OCI-LY3 (cell line): ENCODE data around the gene IQGAP1.
A peak's percentile ranks its signal among the peaks of the same experiment; 100 is the strongest.

Source experiments
- H2AFZ ChIP-seq: fragments of 200-600, 300-600 bp; shearing (Covaris generic); 2 replicates; pipeline ENCODE4 v1.6.0; 2014; ENCODE audit warnings: antibody characterized with exemption, low read depth, low read length
- H3K27ac ChIP-seq: fragments of 200-600, 300-600 bp; sonication (generic); 2 replicates; pipeline ENCODE4 v1.5.1; 2014; ENCODE audit warnings: mild to moderate bottlenecking, low read length, moderate library complexity, mixed read lengths
- H3K27me3 ChIP-seq: fragments of 200-600, 300-600 bp; sonication (generic); 2 replicates; pipeline ENCODE4 v1.6.1; 2014; ENCODE audit warnings: low read depth, low read length, mixed read lengths
- H3K36me3 ChIP-seq: fragments of 200-600, 300-600 bp; sonication (generic); replicated peaks from 2 replicates; pipeline ENCODE3; 2014; ENCODE audit warnings: low read depth, low read length, mixed read lengths
- H3K4me1 ChIP-seq: fragments of 300-600, 200-600 bp; sonication (generic); 2 replicates; pipeline ENCODE4 v1.6.1; 2014; ENCODE audit warnings: low read length, mixed read lengths
- H3K4me2 ChIP-seq: fragments of 200-600, 300-600 bp; sonication (generic); 2 replicates; pipeline ENCODE4 v1.6.1; 2014; ENCODE audit warnings: low read length, mixed read lengths
- H3K4me3 ChIP-seq: fragments of 300-600, 200-600 bp; sonication (generic); 2 replicates; pipeline ENCODE4 v1.5.1; 2014; ENCODE audit warnings: antibody characterized with exemption, mild to moderate bottlenecking, low read length, moderate library complexity
- H3K79me2 ChIP-seq: fragments of 300-600, 200-600 bp; shearing (Covaris generic); 2 replicates; pipeline ENCODE4 v1.6.1; 2014; ENCODE audit warnings: mild to moderate bottlenecking, low read length, mixed read lengths
- H3K9ac ChIP-seq: fragments of 300-600, 200-600 bp; shearing (Covaris generic); 2 replicates; pipeline ENCODE4 v1.6.0; 2014; ENCODE audit warnings: mild to moderate bottlenecking, low read length, moderate library complexity
- H3K9me3 ChIP-seq: fragments of 200-600, 300-600 bp; shearing (Covaris generic); 2 replicates; pipeline ENCODE4 v1.6.1; 2014; ENCODE audit warnings: low read length, mixed read lengths; ENCODE audit not compliant: insufficient read depth
- H4K20me1 ChIP-seq: fragments of 200-600, 300-600 bp; sonication (generic); 2 replicates; pipeline ENCODE4 v1.6.1; 2016; ENCODE audit warnings: low read length, mixed read lengths; ENCODE audit not compliant: insufficient read depth
- EZH2phosphoT487 ChIP-seq: fragments of 200-600 bp; shearing (Covaris generic); IDR thresholded peaks from 2 replicates; pipeline ENCODE4 v1.6.1; 2018; ENCODE audit warnings: antibody characterized with exemption, mixed run types, low read depth
- TF ChIP-seq, protein P1 (sequence below): fragments of 200-600, 300-600 bp; sonication (generic); IDR thresholded peaks from 2 replicates; pipeline ENCODE4 v1.5.1; 2014; ENCODE audit warnings: antibody characterized with exemption, low read length, low read depth

Gene IQGAP1

DNA sequence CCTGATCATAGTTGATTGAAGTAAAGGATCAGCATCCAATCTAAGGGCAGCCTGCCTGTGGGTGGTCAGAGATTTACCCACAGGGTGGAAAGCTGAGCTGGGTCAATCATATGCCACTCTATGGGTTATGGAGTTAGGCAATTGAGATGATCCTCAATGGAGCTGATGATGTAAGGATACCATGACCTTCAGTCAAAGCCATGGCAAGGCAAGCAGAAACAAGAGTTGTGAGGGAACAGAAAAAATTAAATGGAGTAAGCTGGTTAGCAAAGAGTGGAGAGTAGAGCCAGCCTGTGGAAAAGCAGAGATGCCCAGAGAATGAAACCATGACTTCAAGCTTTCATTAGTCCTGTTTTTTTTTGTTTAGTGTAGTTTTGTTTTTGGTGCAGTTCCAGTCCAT is 5.7 kb upstream of the IQGAP1 start:
- Histone ChIP-seq H3K79me2 (no peaks in the 10 kb centered on the region), H3K4me3 (no peak overlapping the region), H3K9me3 (0 out of 2 replicates have a peak, but pooled peaks cover 4% of the 10 kb centered on the region), H3K4me1 (peaks cover 6% of the 10 kb centered on the region), H3K36me3 (no peaks in the 10 kb centered on the region), H4K20me1 (no peaks in the 10 kb centered on the region), H2AFZ (no peak overlapping the region), H3K4me2 (no peak overlapping the region), H3K9ac (no peak overlapping the region), H3K27me3 (no peaks in the 10 kb centered on the region), H3K27ac (no peak overlapping the region)
- TF ChIP-seq EZH2phosphoT487: no peak
- TF ChIP-seq, protein P1, sequence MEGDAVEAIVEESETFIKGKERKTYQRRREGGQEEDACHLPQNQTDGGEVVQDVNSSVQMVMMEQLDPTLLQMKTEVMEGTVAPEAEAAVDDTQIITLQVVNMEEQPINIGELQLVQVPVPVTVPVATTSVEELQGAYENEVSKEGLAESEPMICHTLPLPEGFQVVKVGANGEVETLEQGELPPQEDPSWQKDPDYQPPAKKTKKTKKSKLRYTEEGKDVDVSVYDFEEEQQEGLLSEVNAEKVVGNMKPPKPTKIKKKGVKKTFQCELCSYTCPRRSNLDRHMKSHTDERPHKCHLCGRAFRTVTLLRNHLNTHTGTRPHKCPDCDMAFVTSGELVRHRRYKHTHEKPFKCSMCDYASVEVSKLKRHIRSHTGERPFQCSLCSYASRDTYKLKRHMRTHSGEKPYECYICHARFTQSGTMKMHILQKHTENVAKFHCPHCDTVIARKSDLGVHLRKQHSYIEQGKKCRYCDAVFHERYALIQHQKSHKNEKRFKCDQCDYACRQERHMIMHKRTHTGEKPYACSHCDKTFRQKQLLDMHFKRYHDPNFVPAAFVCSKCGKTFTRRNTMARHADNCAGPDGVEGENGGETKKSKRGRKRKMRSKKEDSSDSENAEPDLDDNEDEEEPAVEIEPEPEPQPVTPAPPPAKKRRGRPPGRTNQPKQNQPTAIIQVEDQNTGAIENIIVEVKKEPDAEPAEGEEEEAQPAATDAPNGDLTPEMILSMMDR: no peak

DNA sequence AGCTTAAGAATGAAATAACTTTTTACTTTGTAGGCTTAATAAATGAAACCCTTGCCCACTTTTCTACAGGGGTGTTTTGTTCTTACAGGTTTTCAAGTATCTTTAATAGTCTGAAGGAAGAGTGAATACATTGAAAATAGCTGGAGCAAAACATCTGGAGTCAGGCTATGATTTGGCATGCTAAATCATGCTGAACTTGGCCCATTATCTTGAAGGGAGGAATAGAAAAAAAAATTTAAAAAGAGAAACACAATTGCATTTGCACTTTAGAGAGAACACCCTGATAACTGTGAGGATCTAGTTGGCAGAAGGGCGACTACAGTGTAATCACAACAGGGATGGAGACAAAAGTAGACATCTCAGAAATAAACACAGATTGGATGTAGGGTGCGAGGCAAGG is 1.8 kb upstream of the IQGAP1 start:
- H3K27ac ChIP-seq: no peak overlapping the region
- no peak overlapping the region for H3K4me2 ChIP-seq
- peaks cover 22% of the 10 kb centered on the region for H4K20me1 ChIP-seq
- H3K27me3 ChIP-seq: no peaks in the 10 kb centered on the region
- no peaks in the 10 kb centered on the region for H3K9me3 ChIP-seq
- no peak overlapping the region for H3K4me3 ChIP-seq
- TF ChIP-seq, protein P1: no peak
- TF ChIP-seq EZH2phosphoT487: no peak
- peaks cover 13% of the 10 kb centered on the region for H3K4me1 ChIP-seq
- H3K9ac ChIP-seq: no peak overlapping the region
- peaks cover 8% of the 10 kb centered on the region for H3K36me3 ChIP-seq
- no peak overlapping the region for H2AFZ ChIP-seq
- H3K79me2 ChIP-seq: peaks cover 28% of the 10 kb centered on the region

DNA sequence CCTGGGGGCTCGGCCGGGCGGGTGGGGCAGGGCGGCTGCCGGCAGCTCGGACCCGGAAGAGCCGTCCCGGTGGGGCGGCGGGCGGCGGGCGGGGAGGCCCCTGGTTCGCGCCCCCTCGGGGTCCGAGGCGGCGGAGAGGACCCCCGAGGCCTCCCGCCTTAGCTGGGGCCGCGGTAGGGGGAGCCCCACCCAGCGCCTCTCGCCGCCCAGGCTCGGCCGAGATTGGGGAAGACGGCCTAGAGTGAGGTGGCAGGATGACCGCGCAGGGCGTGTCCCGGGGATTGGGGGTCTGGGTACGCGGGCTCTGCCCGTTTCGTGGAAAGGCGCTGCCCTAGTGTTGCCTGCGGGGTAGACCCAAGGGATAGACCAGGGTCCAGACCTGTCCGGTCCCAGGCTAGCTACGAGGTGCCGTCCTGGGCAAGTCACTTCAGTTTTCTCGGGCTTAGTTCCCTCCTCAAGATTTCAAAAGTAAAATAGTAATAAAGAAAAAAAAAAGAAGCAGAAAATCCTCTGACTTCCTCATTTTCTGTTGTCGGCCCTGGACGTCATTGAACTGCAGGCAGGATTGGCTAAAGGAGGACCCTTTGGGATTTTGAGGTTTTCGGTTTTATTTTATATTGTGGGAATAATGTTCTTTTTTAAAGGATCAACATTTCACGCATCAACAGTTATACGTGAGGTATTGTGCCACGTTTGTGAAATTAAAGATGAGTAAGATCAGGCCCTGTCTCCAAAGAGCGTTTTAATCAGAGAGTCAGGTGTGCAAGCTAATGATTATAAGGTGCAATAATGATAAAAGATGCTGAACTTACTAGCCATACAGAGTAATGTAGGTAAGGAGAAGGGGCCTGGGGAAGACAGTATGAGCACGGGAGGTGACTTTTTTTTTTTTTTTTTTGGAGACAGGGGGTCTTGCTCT is 679 bp downstream of the IQGAP1 start:
- TF ChIP-seq, protein P1: no peak
- TF ChIP-seq EZH2phosphoT487: no peak
- H3K27me3 ChIP-seq: no peaks in the 10 kb centered on the region
- peaks cover 52% of the 10 kb centered on the region for H3K79me2 ChIP-seq
- no peaks in the 10 kb centered on the region for H3K9me3 ChIP-seq
- H3K4me2 ChIP-seq: peak overlapping the region; percentile 82
- H3K4me1 ChIP-seq: peaks cover 8% of the 10 kb centered on the region
- H2AFZ ChIP-seq: peak overlapping the region; percentile 43; the same call in 1 of the 2 replicates
- H3K36me3 ChIP-seq: peaks cover 22% of the 10 kb centered on the region
- H3K9ac ChIP-seq: peak overlapping the region; percentile 88
- peaks cover 39% of the 10 kb centered on the region for H4K20me1 ChIP-seq
- H3K27ac ChIP-seq: peak overlapping the region; percentile 81
- peak overlapping the region; percentile 87 for H3K4me3 ChIP-seq

DNA sequence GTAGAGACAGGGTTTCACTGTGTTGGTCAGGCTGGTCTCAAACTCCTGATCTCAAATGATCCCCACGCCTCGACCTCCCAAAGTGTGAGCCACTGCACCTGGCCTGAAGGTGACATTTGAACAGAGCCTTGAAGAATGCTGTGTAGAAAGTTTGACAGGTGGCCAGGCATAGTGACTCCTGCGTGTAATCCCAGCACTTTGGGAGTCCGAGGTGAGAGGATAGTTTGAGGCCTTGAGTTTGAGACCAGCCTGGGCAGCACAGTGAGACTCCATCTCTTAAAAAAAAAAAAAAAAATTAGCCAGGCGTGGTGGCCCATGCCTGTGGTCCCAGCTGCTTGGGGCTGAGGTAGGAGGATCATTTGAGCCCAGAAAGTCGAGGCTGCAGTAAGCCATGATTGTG is 1.5 kb downstream of the IQGAP1 start:
- Histone ChIP-seq H2AFZ (no peak overlapping the region), H3K9ac (peak overlapping the region; percentile 88), H3K27me3 (no peaks in the 10 kb centered on the region), H3K4me1 (peaks cover 8% of the 10 kb centered on the region), H3K36me3 (peaks cover 25% of the 10 kb centered on the region), H4K20me1 (peaks cover 44% of the 10 kb centered on the region), H3K4me3 (peak overlapping the region; percentile 87), H3K9me3 (no peaks in the 10 kb centered on the region), H3K79me2 (peaks cover 60% of the 10 kb centered on the region), H3K27ac (no peak overlapping the region; the same call in 1 of the 2 replicates), H3K4me2 (peak overlapping the region; percentile 82)
- TF ChIP-seq, protein P1: no peak
- TF ChIP-seq EZH2phosphoT487: no peak
